Daoy (cell line): Measurements from ENCODE around the gene GC. TPM values are rescaled to one million over a fixed set of nuclear protein-coding genes. Genes with fewer than 3 reads are reported as not detected.
"Not testable (repeated sequence)": the region's sequence is repeated elsewhere in the genome, so short reads cannot be mapped to it uniquely, and the experiment has no call there.

ENCODE experiments used
- DNase-seq: peaks from one replicate; pipeline ENCODE4 v3.0.0-alpha.2; 2015; ENCODE audit warnings: low read depth
- total RNA-seq: library from RNA; depleted of rRNA; stranded (reverse); fragments of >200 nt; shearing (Covaris generic); gene quantifications from 2 replicates; pipeline ENCODE4 v1.2.3, GENCODE V29; 2014; rRNA removed

GC gene
- not detected in 2 replicates for total RNA-seq

DNA sequence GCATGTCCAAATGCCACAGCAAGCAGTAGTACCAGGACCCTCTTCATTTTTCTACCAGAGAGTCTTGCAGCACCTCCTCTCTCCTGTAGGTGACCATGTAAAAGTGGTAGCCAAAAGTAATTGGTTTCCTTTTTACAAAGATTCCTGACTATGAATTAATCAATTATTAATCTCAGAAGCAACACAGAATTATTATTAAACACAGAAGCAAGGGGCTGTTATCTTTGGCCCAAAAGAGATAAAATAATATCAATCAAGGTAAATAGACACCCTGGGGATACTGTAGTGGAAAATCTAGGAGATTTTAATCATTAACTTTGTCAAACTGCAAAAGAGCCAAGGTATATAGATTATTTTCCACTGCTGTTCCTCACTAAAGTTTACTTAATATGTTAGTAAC is at the start of gene GC:
Gene GC (minus strand): TSS at position 108 of the 400 bp plus-strand sequence. CDS start 61 bp downstream, at position 47.
- no peak for DNase-seq

DNA sequence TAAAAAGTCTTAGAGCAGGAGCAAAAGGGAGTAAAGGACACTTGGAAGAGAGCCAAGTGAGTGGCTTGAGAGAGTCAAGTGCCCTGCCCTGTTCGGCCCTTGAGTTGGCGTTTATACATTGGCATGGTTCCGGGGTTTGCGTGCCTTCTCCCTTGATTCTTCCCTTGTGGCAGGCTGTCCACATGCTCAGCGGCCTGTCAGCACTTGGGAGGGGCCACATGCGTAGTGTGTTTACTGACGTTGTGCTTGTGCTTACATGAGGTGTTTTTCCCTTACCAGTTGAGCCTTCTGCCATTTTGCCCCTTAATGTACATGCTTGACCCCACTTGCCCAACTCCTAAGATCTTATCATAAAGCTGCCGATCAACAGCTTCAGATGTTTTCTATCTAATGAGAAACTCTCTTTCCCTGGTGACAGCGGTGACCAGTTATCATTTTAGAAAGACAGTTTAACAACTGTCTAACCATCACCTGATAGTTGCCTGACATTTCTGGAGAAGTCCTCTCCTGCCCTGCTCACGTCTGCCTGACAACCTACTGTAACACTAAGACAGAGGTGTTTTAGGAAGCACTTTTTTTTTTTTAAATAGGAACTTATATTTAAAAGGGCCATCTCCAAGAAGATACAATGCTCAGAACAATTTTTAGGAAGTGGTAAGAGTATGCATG is 49.5 kb upstream of the GC start:
- no peak for DNase-seq

DNA sequence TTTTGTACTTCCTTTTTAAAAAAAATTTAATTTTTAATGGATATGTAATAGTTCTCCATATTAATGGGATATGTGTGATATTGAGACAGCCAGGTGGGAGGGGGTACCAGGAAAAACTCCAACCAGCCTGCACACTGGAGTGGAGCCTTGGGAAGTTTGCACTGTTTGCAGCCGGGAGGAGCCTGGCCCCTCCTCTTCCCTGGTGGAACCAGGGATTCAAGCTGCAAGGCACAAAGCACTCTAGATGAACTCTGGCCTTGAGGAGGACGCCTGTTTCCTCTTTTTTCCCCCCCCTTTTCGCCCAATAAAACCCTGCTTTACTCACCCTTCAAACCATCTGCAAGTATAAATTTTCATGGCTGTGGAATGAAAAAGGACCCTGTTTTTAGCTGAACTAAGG is 48.2 kb upstream of the GC start:
- DNase-seq, result no peak

GRCh38 chr4:71830497-71831190 is 46.8 kb upstream of the GC start:
- DNase-seq, result no peak

- DNase-seq, result no peak
Measured at GRCh38 chr4:71828470-71828869, 44.6 kb upstream of the GC start.

DNA sequence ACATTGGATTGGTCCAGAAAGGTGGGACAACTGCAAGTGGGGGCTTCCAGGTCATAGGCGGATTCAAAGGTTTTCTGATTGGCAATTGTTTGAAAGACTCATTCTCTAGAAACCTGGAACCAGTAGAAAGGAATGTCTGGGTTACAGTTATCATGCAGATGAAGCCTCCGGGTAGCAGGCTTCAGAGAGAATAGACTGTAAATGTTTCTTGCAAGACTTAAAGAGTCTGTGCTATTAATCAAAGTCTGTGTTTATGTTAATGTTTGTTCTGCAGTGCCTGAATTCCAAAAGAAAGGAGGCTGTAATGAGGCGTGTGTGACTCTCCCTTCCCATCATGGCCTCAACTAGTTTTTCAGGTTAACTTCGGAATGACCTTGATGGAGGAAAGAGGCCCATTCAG is 43.9 kb upstream of the GC start:
- DNase-seq, result no peak

GRCh38 chr4:71816676-71817303 is 32.9 kb upstream of the GC start:
- DNase-seq, result no peak

GRCh38 chr4:71814433-71814832 is 30.6 kb upstream of the GC start:
- no peak for DNase-seq

DNA sequence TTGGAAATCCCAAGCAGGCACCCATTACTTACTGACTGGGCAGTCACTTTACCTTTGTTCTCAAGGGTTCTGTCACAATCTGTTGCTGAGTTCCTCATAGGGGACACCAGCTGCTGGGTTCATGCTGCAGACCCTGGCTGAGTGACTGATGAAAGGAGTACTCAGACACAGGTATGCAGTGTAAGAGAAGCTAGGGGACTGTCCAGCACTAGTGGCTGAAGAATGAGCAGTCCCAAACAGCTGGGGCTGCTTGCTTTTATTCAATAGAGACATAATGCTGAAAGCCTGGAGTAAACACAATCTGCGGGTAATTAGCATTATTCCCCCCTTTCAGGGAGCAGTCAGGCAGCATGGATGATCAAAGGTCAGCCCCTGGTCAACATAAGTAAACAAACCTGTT is 25.9 kb upstream of the GC start:
- DNase-seq, result not testable (repeated sequence)

- DNase-seq, result no peak
Measured at GRCh38 chr4:71807469-71807868, 23.6 kb upstream of the GC start.

- DNase-seq, result not testable (repeated sequence)
Measured at GRCh38 chr4:71805230-71805629, 21.4 kb upstream of the GC start.

- not testable (repeated sequence) for DNase-seq
Measured at GRCh38 chr4:71804017-71804697, 20.3 kb upstream of the GC start.

GRCh38 chr4:71785959-71786358 is 2.1 kb upstream of the GC start:
- DNase-seq, result no peak

DNA sequence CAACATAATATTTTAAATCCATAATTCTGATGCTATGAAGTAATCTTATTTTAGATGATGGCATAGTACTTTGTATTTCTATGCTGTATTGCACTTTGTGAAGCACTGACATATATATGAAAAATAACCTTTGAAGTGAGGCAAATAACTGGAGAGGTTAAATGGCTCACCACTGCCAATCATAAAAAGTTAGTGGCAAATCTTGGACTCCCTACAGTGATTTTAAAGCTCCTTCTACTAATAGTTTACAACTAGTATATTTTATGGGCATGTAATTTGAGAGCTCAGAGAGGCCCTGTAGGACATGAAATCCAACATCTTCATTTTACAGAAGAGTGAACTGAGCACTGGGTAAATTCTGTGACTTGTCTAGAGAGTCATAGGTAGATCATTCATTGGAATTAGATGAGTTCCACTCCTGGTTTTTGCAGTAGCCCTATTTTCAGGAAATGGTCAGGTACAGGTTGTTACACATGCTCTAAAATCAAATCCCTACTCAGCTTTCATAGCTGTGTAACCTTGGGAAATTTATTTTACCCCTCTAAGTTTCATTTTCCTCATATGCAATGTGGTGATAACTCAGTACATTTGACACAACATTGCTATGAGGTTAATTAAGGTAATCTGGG is 804 bp upstream of the GC start:
- DNase-seq, result no peak

GRCh38 chr4:71777891-71778290 is 6.0 kb downstream of the GC start:
- no peak for DNase-seq

DNA sequence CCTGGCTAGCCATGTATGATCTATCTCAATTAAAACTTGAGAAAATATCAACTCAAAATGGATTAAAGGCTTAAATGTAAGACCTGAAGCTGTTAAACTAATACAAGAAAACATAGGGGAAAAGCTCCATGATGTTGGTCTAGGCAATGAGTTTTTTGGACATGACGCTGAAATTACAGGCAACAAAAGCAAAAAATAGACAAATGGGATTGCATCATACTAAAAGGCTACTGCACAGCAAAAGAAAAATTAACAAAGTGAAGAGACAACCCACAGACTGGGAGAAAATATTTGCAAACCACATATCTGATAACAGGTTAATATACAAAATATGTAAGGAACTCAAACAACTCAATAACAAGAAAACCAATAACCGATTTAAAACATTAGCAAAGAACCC is 8.4 kb downstream of the GC start:
- DNase-seq, result no peak

DNA sequence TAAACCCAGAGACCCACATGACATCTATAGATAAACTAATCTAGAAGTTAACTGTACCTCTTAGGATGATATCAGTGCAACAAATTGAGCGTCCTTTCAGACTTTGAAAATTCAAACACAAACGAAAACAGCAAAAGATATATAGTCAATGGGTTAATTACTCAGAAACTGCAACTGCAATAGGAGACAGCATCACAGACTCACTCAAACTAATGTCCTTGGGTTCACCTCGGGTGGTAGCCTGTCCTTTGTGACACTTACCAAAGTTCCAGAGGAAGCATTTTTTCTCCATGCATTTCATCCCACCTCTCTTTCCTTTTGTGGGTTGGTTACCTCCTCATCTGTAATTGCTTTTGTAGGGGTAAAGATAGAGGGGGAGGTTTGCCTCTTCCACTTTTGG is 9.7 kb downstream of the GC start:
- DNase-seq, result no peak

- DNase-seq, result no peak
Measured at GRCh38 chr4:71773004-71773403, 10.9 kb downstream of the GC start.

- DNase-seq, result no peak
Measured at GRCh38 chr4:71772592-71772991, 11.3 kb downstream of the GC start.

DNA sequence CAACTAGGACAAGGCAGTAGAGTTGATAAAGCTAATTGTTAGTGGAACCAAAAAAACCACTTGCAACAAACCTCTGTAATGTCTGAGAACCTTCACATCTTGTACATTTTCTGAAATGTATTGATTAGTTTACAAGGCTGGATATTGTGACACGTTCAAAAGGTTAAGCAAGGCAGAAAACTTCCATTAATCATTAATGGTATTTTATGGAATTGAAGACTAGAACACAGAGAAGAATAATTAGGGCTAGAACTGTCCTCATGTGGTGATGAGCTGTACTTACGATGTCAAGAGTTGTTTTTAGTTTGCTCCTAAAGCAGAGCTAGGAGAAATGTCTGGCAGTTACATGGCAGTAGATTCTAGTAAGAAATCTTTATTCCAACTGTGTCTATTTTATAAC is 12.3 kb downstream of the GC start:
- no peak for DNase-seq

- DNase-seq, result no peak
Measured at GRCh38 chr4:71769434-71769833, 14.4 kb downstream of the GC start.

DNA sequence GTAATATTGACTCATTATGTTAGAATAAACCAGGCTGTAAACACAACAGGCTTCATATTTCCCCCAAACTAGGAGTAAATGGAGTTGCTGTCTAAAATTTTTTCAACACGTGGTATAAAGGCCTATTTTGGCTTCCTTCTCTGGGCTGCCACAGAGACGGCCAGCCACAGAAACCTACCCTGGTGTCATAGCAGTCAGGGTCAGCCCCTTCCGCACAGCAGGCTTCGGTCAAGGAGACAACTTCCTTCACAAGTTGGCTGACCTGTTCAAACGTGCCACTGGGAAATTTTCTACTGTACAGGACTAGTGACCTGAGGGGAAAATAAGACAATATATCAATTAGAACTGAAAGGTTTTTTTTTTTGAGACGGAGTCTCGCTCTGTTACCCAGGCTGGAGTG is 15.8 kb downstream of the GC start:
- DNase-seq, result no peak
